ENCODE results near the gene ATRAID.

GRCh38 chr2:27220091-27220490, 8.2 kb downstream of the ATRAID start:
- TF ChIP-seq CTCF (IDR thresholded peaks at IDR 0.05) (no peak), POLR2A (IDR thresholded peaks at IDR 0.05) (no peak)
